Measurements from ENCODE around the gene KCNC4. TPM values are rescaled to one million over a fixed set of nuclear protein-coding genes. Genes with fewer than 3 reads are reported as not detected.

KCNC4 gene
- total RNA-seq, 1 experiment from 2014 or later = 0.61 TPM

DNA sequence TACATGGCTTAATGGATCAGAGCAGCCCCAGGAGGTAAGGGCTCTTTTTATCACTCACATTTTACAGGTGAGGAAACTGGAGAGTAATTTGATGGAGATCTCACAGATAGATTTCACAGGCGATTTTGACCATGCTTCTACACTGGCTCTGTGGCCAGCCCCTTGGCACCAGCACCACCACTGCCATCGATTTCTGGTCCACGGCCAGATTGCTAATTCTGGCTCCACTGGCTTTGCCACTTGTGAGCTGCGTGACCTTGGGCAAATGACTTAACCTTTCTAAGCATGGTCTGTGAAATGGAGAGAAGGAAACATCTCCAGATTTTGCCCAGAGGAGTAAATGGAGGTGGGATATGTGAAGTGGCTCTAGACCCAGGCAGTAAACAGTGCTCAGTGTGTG, 32.6 kb downstream of the KCNC4 start:
- Histone ChIP-seq H3K4me3 (no peak overlapping the region), H3K36me3 (no peaks in the 10 kb centered on the region), H3K4me1 (peaks cover 46% of the 10 kb centered on the region), H3K9me3 (replicated peaks) (no peaks in the 10 kb centered on the region), H3K27me3 (peaks cover 3% of the 10 kb centered on the region; the same call in 1 of the 2 replicates), H3K27ac (no peak overlapping the region)
- no peak for DNase-seq

- no peak for DNase-seq
- H3K27me3 ChIP-seq = peaks cover 3% of the 10 kb centered on the region; the same call in 1 of the 2 replicates
- peaks cover 50% of the 10 kb centered on the region for H3K4me1 ChIP-seq
- no peaks in the 10 kb centered on the region for H3K9me3 ChIP-seq (replicated peaks)
- peak overlapping the region; percentile 68 for H3K27ac ChIP-seq
- H3K36me3 ChIP-seq = no peaks in the 10 kb centered on the region
- H3K4me3 ChIP-seq = no peak overlapping the region
Observed at GRCh38 chr1:110243146-110243545, 33.0 kb downstream of the KCNC4 start.

GRCh38 chr1:110243574-110243973, 33.5 kb downstream of the KCNC4 start:
- H3K27me3 ChIP-seq = peaks cover 3% of the 10 kb centered on the region; the same call in 1 of the 2 replicates

GRCh38 chr1:110245876-110246620, 35.9 kb downstream of the KCNC4 start:
- Histone ChIP-seq H3K27ac (no peak overlapping the region), H3K27me3 (peaks cover 3% of the 10 kb centered on the region; the same call in 1 of the 2 replicates), H3K4me1 (peaks cover 41% of the 10 kb centered on the region), H3K36me3 (no peaks in the 10 kb centered on the region), H3K4me3 (no peak overlapping the region), H3K9me3 (replicated peaks) (no peaks in the 10 kb centered on the region)
- no peak for DNase-seq

More at GRCh38 chr1:110243574-110243973, 33.5 kb downstream of the KCNC4 start:
- peak overlapping the region; percentile 68 for H3K27ac ChIP-seq
- peak; percentile 80 to 85 for DNase-seq
- no peaks in the 10 kb centered on the region for H3K36me3 ChIP-seq
- H3K4me1 ChIP-seq = peaks cover 54% of the 10 kb centered on the region
- H3K9me3 ChIP-seq (replicated peaks) = no peaks in the 10 kb centered on the region
- no peak overlapping the region for H3K4me3 ChIP-seq

DNA sequence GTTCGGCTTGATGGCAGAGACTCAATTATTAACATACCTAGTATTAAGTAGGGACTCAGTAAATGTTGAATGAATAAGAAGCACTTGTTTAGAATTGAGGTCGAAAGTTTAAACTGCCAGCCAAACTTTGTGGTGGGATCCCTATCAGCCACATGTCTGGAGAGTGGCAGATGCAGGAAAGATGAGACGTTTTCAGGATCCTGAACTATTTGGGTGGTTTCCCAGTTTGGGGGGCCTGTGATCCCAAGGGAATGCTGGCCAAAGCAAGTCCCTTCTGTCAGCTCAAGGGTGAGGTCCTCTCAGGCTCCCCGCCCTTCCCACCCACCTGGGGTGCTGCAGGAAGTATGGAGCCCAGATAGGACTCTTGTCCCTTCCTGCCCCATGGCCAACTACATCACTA, 38.6 kb downstream of the KCNC4 start:
- H3K9me3 ChIP-seq (replicated peaks) = no peaks in the 10 kb centered on the region
- peak; percentile 54 to 77 for DNase-seq
- peaks cover 28% of the 10 kb centered on the region for H3K4me1 ChIP-seq
- no peak overlapping the region for H3K4me3 ChIP-seq
- H3K36me3 ChIP-seq = no peaks in the 10 kb centered on the region
- peaks cover 9% of the 10 kb centered on the region; the same call in 1 of the 2 replicates for H3K27me3 ChIP-seq
- H3K27ac ChIP-seq = no peak overlapping the region

DNA sequence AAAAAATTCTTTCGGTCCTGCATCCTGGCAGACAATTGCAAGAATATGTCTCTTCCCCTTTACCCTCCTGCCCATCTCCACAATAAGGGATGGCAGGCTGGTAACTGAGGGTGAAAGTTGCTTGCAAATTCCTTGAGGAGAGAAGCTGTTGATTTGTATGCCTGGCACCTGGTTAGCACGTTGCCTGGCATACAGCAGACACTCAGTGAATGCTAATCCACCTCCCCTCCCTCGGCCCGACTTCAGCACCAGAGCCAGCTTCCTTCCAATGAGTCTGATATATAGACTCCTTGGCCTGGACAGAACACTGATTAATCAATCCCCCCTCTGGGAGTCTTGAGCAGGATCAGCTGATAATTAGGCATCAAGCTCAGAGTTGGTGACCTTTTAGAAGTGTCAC, 39.1 kb downstream of the KCNC4 start:
- Histone ChIP-seq H3K27me3 (peaks cover 9% of the 10 kb centered on the region; the same call in 1 of the 2 replicates), H3K4me1 (peaks cover 24% of the 10 kb centered on the region), H3K27ac (no peak overlapping the region), H3K4me3 (no peak overlapping the region), H3K36me3 (no peaks in the 10 kb centered on the region), H3K9me3 (replicated peaks) (no peaks in the 10 kb centered on the region)
- no peak for DNase-seq

GRCh38 chr1:110250008-110250407, 39.9 kb downstream of the KCNC4 start:
- no peaks in the 10 kb centered on the region for H3K9me3 ChIP-seq (replicated peaks)
- peaks cover 18% of the 10 kb centered on the region for H3K4me1 ChIP-seq
- peaks cover 9% of the 10 kb centered on the region; the same call in 1 of the 2 replicates for H3K27me3 ChIP-seq

DNA sequence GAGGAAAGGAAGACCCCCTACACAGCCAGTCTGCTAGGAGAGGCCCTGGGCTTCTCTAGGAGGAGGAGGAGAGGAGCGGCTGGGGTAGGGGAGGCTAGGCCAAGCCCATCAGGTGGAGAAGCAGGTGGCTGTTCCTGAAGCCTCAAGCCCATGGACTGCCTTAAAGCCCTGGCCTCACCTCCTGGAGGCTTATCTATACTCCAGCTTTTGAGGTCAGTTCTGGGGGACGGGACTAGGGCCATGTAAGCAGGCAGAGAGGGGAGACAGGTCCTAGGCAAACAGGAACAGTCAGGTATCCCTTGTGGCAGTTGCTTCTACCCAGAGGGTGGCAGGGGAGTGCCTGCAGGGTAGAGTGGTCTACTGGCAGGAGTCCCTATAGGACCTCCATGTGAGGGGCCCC, 40.6 kb downstream of the KCNC4 start:
- no peak overlapping the region for H3K27ac ChIP-seq

More at GRCh38 chr1:110250008-110250407, 39.9 kb downstream of the KCNC4 start:
- Histone ChIP-seq H3K4me3 (no peak overlapping the region), H3K36me3 (no peaks in the 10 kb centered on the region), H3K27ac (no peak overlapping the region)
- DNase-seq = no peak

GRCh38 chr1:110253213-110253612, 43.1 kb downstream of the KCNC4 start:
- Histone ChIP-seq H3K27ac (no peak overlapping the region), H3K4me1 (peaks cover 11% of the 10 kb centered on the region), H3K4me3 (no peak overlapping the region), H3K9me3 (replicated peaks) (no peaks in the 10 kb centered on the region), H3K27me3 (0 out of 2 replicates have a peak, but pooled peaks cover 5% of the 10 kb centered on the region), H3K36me3 (no peaks in the 10 kb centered on the region)
- DNase-seq = no peak

More for the DNA sequence above, 40.6 kb downstream of the KCNC4 start:
- Histone ChIP-seq H3K4me3 (no peak overlapping the region), H3K36me3 (no peaks in the 10 kb centered on the region), H3K27me3 (peaks cover 6% of the 10 kb centered on the region; the same call in 1 of the 2 replicates), H3K4me1 (peaks cover 18% of the 10 kb centered on the region), H3K9me3 (replicated peaks) (no peaks in the 10 kb centered on the region)
- no peak for DNase-seq

DNA sequence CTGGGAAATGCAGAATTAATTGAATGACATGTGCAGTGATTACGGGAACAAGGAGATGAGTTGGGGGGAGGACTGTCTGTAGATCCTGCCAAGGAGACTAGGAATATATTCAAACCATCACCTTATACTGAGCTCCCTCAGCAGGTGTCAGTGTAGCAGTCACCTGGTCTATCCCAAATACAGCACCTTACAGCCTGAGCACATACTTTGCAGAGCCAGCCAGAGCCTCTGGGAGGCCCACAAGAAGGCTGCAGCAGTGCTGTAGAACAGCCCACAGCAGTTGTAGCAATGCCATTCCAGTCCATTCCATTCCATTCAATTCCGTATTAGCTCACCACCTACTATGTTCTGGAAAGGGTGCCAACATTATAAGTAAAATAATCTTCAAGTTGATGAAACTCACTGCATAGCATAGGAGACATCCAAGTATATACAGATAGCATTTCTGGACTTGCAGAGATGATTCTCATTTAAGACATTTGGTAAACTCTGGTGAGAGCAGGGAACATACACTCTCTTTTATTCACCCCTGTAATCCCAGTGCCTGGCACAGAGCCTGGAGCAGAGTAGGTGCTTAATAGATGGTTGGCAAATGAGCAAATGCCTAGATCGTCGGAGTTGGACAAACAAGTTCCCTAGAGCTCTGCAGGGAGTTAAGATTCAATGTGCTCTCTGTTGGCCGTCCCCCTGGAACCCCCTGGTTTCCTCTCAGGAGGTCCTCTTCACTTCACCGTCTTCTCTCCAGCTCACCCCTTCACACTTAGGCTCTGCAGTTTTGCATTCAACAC, 44.7 kb downstream of the KCNC4 start:
- Histone ChIP-seq H3K27me3 (0 out of 2 replicates have a peak, but pooled peaks cover 5% of the 10 kb centered on the region), H3K4me1 (no peaks in the 10 kb centered on the region), H3K27ac (no peak overlapping the region)

GRCh38 chr1:110255392-110255787, 45.3 kb downstream of the KCNC4 start:
- Histone ChIP-seq H3K36me3 (no peaks in the 10 kb centered on the region), H3K4me1 (no peaks in the 10 kb centered on the region), H3K9me3 (replicated peaks) (no peaks in the 10 kb centered on the region), H3K4me3 (no peak overlapping the region), H3K27me3 (0 out of 2 replicates have a peak, but pooled peaks cover 5% of the 10 kb centered on the region), H3K27ac (no peak overlapping the region)
- DNase-seq = no peak

More for the DNA sequence above, 44.7 kb downstream of the KCNC4 start:
- no peak for DNase-seq
- Histone ChIP-seq H3K9me3 (replicated peaks) (no peaks in the 10 kb centered on the region), H3K36me3 (no peaks in the 10 kb centered on the region), H3K4me3 (no peak overlapping the region)

GRCh38 chr1:110258734-110259133, 48.6 kb downstream of the KCNC4 start:
- Histone ChIP-seq H3K27me3 (no peaks in the 10 kb centered on the region; the same call in 1 of the 2 replicates), H3K4me3 (no peak overlapping the region), H3K4me1 (no peaks in the 10 kb centered on the region), H3K9me3 (replicated peaks) (no peaks in the 10 kb centered on the region), H3K27ac (no peak overlapping the region), H3K36me3 (no peaks in the 10 kb centered on the region)
- peak in 1 of 2 experiments; percentile 23 for DNase-seq

DNA sequence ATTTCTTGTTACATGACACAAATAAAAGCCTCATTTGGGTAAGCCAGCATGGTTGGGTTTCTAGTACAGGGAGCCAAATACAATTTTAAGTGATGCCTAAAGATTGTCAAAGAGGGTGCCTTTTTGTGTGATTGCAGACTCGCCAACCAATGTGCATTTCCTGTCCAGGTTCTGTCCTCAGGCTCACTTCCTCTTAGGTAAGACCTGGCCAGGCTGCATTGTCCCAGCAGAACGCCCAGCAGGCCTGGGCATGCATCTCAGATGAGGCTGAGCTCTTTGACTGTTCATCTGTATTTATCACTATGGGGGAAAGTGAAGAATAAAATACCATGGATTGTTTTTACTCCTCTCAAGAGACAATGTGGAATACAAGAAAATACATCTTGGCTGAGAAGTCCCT, 49.7 kb downstream of the KCNC4 start:
- H3K36me3 ChIP-seq = no peaks in the 10 kb centered on the region
- H3K4me3 ChIP-seq = no peak overlapping the region
- no peak overlapping the region for H3K27ac ChIP-seq
- H3K27me3 ChIP-seq = no peaks in the 10 kb centered on the region; the same call in 1 of the 2 replicates
- no peaks in the 10 kb centered on the region for H3K9me3 ChIP-seq (replicated peaks)
- no peak for DNase-seq
- H3K4me1 ChIP-seq = no peaks in the 10 kb centered on the region
